T-helper 2 cell treated with Interferon-gamma antibody and Interleukin-4, amounts not matched to agents 100 ng/mL and 5 ng/mL, for 36 hours (primary cell): ENCODE data around the gene TPBG. TPM values are rescaled to one million over a fixed set of nuclear protein-coding genes. Genes with fewer than 3 reads are reported as not detected.
"Not testable (repeated sequence)": the region's sequence is repeated elsewhere in the genome, so short reads cannot be mapped to it uniquely, and the experiment has no call there.

Experiments used
- intact Hi-C: fragments of 100-400 bp; cut with micrococcal nuclease; formaldehyde crosslinking; loops from one replicate; pipeline ENCODE4 v1.15.1; 2023
- total RNA-seq: library from RNA; stranded (reverse); gene quantifications from 2 replicates; pipeline ENCODE4 v1.2.3, GENCODE V29; 2022

The TPBG gene
- total RNA-seq, 1 donor from 2014 or later, result not detected

DNA sequence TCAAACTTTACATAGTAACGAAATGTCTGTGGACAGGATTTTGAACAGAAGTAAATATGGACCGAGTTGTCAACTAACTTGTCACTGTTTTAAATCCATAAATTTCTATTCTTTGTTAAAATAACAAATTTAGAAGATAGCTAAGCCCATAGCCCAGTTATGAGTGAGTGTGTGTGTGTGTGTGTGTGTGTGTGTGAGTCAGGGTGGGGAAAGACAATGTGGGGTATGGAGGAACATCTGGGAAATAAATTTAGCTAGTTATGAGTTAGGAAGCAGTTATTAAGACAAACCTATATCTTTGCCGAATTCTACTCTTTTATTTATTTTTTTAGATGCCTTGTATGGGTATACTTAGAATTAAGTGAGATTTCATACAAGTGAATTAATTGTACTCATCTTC is 9.0 kb downstream of the TPBG start:
- intact Hi-C loops, result no loop called here

DNA sequence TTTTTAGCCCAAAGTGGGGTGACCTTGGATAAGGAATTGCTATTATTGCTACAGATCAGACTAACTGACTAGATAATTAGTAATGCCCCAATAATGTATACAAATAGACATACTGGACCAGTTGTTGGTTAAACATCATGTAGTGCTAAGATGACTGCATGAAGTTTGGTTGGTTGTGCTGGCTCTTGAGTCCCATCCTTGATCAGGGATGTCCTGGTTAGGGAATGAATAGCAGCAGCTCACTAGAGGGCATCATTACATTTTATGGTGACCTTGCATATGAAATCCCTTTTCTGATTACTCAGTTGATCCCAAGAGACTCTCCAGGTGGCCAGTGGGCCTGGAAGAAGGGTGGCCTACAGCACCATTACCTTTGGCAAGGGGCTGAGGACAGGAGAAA is 10.9 kb downstream of the TPBG start:
- intact Hi-C loops, result no loop called here

DNA sequence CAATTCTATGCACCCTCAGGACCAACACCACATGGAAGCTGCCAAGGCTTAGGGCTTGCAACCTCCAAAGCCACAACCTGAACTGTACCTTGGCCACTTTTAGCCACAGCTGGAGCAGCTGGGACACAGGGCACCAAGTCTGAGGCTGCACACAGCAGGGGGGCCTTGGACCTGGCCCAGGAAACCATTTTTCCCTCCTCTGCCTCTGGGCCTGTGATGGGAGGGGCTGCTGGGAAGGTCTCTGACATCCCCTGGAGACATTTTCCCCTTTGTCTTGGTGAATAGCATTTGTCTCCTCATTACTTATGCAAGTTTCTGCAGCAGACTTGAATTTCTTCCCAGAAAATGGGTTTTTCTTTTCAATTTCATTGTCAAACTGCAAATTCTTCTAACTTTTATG is 13.0 kb downstream of the TPBG start:
- intact Hi-C loops, result no loop called here

DNA sequence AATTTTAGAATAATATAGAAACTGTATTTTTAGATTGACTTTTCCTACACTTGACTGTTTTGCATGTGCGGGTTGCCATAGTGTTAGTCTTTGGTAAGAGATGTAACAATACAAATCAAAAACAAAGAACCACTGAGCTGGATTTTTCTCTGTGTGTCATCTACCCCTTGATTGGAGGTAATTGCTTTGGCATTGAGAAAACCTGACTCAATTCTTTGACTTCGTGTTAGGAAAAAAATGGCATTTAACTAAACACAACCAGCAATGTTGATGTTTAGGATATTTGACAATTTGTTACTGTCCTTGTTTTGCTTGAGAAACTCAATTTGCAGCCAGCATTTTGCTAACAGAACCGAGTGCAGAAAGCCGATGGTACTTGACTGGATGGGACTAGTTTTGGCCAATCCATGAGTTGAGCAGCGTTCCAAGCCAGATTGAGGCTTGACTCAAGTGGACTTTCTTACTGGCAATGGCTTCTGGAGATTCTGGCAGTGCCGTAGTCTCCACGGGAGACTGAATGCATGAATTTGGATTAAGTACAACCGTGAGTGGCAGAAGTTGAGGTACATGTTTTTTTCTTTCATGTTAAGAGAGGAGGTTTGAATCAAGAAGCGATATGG is 17.1 kb downstream of the TPBG start:
- intact Hi-C loops, result no loop called here

DNA sequence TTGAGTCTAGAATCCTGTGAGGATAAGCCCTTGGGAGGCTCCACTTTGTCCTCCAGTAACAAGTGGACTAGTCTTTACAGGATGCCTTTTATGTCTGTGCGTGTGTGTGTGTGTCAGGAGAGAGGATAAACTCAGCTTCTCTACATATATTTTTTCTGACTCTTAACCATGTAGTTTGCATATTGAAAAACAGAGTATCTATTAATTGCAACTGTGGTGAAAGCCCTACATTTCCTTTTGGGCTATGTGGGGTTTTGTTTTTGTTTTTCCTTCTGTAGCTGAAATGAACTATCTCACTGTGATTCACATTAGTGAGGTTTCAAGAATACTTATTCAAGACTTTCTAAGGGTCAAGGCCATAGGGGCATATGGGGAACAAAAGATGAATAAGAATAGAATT is 17.7 kb downstream of the TPBG start:
- intact Hi-C loops, result no loop called here

DNA sequence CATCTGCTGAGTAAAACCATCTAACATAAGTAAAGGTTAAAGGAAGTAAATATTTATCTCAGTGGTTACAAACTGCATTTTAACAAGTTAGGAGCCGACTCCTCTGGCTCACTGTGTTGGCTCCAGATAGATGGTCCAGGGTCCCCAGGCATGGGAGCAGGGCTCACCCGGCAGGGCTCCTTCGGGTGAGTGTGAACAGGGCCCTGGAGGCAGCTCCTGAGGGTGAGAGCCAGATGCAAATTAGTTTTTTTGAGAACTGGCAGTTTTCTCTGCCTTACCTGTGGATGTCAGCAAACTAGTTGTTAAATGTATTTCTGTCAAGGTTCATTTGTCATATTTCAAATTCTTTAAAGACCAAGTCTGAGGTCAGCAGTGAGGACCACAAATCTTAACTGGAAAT is 21.5 kb downstream of the TPBG start:
- intact Hi-C loops, result no loop called here

DNA sequence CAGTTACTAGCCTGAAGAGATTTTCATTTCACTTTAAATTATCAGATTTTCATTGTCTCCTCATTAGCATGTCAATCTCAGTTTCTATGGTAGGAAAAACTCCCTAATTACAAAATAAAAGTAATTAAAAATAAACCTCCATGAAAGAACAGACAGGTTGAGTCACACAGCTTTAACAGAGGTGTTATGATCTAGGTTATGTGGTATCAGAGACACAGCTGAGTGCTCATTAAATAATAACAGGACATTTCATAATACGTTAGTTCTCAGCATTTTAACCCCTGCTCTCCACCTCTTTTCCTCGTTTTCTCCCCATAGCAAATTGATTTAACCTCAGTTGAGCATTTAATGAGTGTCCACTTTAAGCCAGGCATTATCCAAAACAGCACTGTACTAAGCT is 21.9 kb downstream of the TPBG start:
- intact Hi-C loops, result no loop called here

DNA sequence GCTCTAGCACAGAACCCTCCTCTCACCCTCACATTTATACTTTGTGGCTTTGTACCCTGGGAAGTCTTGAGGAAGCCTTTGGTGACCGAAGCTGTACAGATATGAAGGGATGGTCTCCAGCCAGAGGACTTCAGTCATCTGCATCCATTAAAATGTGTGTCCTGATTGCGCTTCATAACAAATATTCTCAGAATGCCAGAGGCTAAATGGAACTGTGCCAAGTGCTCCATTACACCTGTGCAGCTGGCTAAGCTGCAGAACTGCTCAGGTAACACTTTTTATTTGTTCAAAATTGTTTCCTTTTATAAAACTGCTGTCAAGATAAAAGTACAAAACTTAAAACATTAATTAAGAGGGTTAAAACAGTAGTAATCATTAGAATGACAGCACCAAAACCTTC is 22.3 kb downstream of the TPBG start:
- intact Hi-C loops, result no loop called here

DNA sequence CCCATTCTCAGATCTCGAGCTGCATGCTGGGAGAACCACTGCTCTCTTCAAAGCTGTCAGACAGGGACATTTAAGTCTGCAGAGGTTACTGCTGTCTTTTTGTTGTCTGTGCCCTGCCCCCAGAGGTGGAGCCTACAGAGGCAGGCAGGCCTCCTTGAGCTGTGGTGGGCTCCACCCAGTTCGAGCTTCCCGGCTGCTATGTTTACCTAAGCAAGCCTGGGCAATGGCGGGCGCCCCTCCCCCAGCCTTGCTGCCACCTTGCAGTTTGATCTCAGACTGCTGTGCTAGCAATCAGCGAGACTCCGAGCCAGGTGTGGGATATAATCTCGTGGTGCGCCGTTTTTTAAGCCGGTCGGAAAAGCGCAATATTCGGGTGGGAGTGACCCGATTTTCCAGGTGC is 31.2 kb downstream of the TPBG start:
- intact Hi-C loops, result not testable (repeated sequence)

DNA sequence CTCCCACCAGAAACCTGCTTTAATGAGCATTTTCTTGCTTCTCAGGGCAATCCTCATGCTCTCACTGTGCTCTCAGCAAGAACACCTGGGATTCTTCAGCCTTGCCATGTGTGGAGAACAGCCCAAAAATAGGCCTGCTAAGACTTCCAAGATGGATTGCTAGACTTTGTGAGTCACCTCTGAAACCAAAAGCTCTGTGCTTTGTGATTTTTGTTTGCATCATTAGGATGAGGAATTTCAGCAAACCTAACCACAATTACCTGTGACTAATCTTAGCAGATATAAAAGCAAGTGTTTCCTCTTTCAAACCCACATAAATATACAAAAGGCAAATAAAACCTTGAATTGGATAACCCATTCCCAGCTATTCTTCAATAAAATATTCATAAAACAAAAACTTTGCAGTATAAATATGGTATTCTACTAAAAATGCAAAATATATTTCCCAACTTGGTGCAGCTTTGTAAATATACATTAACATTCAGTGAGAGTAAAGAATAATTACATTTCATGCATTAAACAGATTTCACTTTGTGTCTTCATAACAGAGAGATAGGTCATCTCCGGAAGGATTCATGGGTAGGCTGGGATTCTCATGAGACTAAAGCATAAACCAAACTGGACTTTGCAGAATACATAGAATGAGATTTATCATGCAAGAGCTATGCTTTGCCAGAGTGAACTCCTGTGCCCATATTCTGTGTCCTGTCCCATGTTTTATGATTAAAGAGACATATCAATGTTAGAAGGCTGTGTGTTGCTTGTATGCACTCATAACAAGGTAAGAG is 33.5 kb downstream of the TPBG start:
- intact Hi-C loops, result no loop called here

DNA sequence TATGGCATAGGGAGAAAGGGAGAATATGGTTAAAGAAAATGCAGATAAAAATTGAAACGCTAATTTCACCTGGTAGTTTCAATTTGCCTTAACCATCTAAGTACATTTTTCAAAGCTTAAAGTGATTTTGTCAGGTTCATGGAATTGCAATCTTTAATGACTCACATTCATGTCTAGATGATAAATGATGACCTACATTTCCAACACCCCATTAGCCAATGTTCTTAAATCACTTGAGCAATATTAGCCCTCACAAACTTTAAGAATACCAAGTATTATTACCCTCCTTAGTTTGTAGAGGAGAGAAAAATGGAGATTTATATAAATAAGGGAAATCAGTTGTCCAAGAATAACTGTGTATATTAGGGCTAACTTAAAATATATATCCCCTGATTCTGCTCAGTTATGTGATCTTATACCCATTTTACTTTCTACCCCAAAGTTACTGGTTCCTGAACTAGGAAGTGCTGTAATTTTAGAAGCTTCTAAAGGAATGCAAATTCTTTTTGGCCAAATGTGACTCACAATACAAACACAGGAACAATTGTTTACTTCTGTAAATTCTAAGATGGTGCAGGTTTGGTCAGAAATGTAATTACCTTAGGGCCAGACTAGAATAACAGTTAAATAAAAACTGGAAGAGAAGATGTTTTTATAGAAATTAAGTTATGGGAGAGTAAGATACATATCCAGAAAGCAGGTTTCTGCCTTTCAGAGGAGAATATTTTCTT is 34.5 kb downstream of the TPBG start:
- intact Hi-C loops, result no loop called here

DNA sequence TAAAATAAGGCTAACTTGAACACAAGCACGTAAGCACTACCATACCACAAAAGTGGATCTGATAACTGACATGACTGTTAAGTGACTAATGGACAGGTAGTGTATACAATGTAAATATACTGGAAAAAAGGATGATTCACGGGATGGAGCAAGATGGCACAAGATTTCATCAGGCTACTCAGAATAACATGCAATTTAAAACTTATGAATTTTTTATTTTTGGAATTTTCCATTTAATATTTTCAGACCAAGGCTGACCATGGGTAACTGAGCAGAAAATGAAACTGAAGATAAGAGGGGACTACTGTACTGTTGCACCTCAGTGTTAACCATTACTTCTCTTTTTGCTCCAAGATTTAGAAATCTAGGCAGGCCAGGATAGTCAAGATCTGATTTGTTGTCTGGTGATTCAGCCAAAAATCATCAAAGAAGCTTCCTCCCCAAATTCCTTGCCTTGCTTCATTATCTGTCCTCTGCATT is 45.4 kb downstream of the TPBG start:
- intact Hi-C loops, result no loop called here

DNA sequence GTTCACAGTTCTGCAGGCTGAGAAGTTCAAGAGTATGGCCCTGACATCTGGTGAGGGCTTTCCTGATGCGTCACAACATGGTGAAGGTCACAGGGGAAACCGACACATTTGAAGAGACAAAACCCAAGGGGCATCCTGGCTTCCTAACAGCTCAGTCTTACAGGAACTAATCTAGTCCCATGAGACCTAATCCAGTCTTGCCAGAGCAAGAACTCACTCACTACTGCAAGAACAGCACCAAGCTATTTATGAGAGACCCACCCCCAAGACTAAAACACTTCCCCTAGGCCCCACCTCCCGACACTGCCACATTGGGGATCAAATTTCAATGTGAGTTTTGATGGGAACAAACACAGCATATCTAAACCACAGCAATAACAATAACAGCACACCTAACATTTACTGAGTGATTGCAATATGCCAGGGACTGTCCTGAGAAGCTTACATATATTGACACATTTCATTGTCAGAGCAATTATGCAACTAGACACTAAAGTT is 46.6 kb downstream of the TPBG start:
- intact Hi-C loops, result no loop called here

DNA sequence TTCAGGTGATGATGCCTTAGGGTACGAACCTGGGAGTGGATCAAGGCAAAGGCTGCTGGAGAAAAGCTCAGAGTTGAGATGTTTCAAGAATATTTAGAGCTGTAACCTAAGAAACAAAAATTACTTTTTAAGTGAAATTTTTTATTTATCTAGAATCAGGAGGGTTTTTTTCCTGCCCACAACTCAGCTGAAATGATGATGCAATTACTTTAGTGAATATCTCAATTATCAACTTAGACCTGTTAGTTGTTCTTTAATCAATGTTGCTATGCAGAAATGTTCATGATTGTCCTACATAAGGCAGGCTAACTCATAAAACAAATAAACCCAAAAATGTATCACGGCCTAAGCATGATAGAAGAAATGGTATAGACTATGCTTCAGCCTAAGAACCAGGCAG is 50.3 kb downstream of the TPBG start:
- intact Hi-C loops, result no loop called here

DNA sequence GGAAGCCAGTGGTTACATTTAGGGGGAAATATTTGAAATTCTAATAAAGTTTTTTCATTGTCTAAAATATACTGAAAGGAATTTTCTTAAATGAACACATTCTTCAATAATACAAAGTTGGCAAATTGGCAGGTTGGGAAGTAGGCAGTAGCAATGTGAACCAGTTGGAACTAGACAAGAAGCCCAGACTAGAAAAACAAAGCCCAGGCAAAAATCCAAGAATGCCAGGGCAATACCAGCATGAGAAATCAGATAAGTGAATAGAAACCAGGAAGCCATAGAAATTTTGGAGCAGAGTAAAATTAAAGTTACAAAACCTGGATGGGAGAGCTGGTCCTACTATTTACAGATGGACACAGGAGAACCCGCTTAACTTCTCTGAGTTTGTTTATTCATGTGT is 52.2 kb downstream of the TPBG start:
- intact Hi-C loops, result no loop called here

DNA sequence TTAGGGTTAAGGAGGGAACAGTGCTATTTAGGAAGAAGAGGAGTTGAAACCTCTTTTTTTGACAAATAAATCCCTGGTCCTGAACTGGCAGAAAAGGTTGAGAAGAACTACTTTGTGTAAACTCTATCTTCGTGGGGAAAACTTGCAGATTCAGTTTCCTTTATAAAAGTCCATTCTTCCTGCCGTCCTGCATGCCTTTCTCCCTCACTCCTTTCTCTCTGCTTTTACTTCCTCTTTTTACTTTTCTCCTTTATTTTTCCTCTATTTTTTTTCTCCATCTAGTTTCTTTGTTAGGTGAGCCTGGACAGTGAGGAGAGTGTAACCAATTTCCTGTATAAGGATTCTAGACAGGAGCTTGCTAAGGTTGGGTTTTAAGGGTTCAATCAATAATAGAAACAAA is 52.7 kb downstream of the TPBG start:
- intact Hi-C loops, result no loop called here

Other genes starting within 250 kb of the TPBG start
- gene IBTK, start 116.1 kb upstream of the TPBG start, total RNA-seq, result 42.5 and 43.8 TPM in 2 replicates